Heart left ventricle (tissue), 13 donors: ENCODE data around the gene HS3ST2.

Experiments used
- POLR2A ChIP-seq, 2 donors: fragments of 450-650 bp; IDR thresholded peaks; one replicate each; pipeline ENCODE4 v1.6.1; 2017; ENCODE audit warnings: antibody characterized with exemption in 2 of 2, mild to moderate bottlenecking in 2 of 2, moderate library complexity in 2 of 2
- TF ChIP-seq, protein P1 (sequence below), 12 donors: fragments of 200-600 bp; sonication (generic) in 4 of 12; IDR thresholded peaks; one replicate each; pipeline versions ENCODE4 v1.5.0 to v1.8.0; 2018 to 2022; ENCODE audit warnings: antibody characterized with exemption in 12 of 12, mild to moderate bottlenecking in 5 of 12
- donor health status: ischemic (EF 13 %, LVEDD 7.1; RV severe dilation, severe dysfunction).
- donor health status: DM: no; HTN: yes; CAD: no.
- donor health status: DM: no; HTN: no; CAD: no.
- donor health status: ischemic (EF 25% LVEDD 6.9; RV normal size, moderate dysfunction).
- donor health status: ischemic (EF 25% LVEDD 5.7; RV mildly dilated, moderate dysfunction).
- donor health status: ischemic (EF 35%, LVEDD 5.7; RV mildly dilated, moderate dysfunction).
- donor health status: nonischemic (EF 11% LVEDD 7.7; RV severe dilation, severe dysfunction).
- donor health status: DM: yes; HTN: yes; CAD: no.
- donor health status: PGD.
- donor health status: ischemic (EF 29% LVEDD 5.4; RV normal size, mild dysfunction).
- donor health status: nonischemic (EF 23%, LVEDD 6.1; RV moderate dilation, normal function).

- TF ChIP-seq, protein P1, sequence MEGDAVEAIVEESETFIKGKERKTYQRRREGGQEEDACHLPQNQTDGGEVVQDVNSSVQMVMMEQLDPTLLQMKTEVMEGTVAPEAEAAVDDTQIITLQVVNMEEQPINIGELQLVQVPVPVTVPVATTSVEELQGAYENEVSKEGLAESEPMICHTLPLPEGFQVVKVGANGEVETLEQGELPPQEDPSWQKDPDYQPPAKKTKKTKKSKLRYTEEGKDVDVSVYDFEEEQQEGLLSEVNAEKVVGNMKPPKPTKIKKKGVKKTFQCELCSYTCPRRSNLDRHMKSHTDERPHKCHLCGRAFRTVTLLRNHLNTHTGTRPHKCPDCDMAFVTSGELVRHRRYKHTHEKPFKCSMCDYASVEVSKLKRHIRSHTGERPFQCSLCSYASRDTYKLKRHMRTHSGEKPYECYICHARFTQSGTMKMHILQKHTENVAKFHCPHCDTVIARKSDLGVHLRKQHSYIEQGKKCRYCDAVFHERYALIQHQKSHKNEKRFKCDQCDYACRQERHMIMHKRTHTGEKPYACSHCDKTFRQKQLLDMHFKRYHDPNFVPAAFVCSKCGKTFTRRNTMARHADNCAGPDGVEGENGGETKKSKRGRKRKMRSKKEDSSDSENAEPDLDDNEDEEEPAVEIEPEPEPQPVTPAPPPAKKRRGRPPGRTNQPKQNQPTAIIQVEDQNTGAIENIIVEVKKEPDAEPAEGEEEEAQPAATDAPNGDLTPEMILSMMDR (IDR thresholded peaks at IDR 0.05), result no peak
- TF ChIP-seq POLR2A (IDR thresholded peaks at IDR 0.05), result no peak
Observed at GRCh38 chr16:22770866-22771265, 43.1 kb upstream of the HS3ST2 start.
